ENCODE measurements around the gene HSPB2.
A peak's percentile ranks its signal among the peaks of the same experiment; 100 is the strongest.

The HSPB2 gene

GRCh38 chr11:111942829-111943228 lies 30.3 kb downstream of the HSPB2 start:
- TF ChIP-seq CTCF (conservative IDR thresholded peaks at IDR 0.05) = no peak
- H3K27ac ChIP-seq = no peak overlapping the region

- TF ChIP-seq CTCF (conservative IDR thresholded peaks at IDR 0.05) = no peak
- peak overlapping the region; percentile 58 for H3K27ac ChIP-seq
These were observed 31.6 kb downstream of the HSPB2 start for GRCh38 chr11:111944139-111944538.

- no peak for TF ChIP-seq CTCF (conservative IDR thresholded peaks at IDR 0.05)
- H3K27ac ChIP-seq = peak overlapping the region; percentile 58
These were observed 32.1 kb downstream of the HSPB2 start for GRCh38 chr11:111944651-111945051.

GRCh38 chr11:111945198-111945597 lies 32.7 kb downstream of the HSPB2 start:
- no peak for TF ChIP-seq CTCF (conservative IDR thresholded peaks at IDR 0.05)
- H3K27ac ChIP-seq = no peak overlapping the region

GRCh38 chr11:111946499-111946898 lies 34.0 kb downstream of the HSPB2 start:
- no peak overlapping the region for H3K27ac ChIP-seq

GRCh38 chr11:111947143-111947542 lies 34.6 kb downstream of the HSPB2 start:
- no peak overlapping the region for H3K27ac ChIP-seq
- TF ChIP-seq CTCF (conservative IDR thresholded peaks at IDR 0.05) = no peak

More at GRCh38 chr11:111946499-111946898, 34.0 kb downstream of the HSPB2 start:
- TF ChIP-seq CTCF (conservative IDR thresholded peaks at IDR 0.05) = no peak

GRCh38 chr11:111949519-111950426 lies 37.2 kb downstream of the HSPB2 start:
- no peak for TF ChIP-seq CTCF (conservative IDR thresholded peaks at IDR 0.05)
- no peak overlapping the region for H3K27ac ChIP-seq
